ENCODE measurements around the gene C6orf52. TPM values are rescaled to one million over a fixed set of nuclear protein-coding genes. Genes with fewer than 3 reads are reported as not detected.

Gene C6orf52
- total and polyA plus RNA-seq, 9 of the 15 experiments (the other 6 are each of a cell fraction or from before 2014, with no cell fraction given), result 6.7 to 37.0 (median 11.1) TPM

DNA sequence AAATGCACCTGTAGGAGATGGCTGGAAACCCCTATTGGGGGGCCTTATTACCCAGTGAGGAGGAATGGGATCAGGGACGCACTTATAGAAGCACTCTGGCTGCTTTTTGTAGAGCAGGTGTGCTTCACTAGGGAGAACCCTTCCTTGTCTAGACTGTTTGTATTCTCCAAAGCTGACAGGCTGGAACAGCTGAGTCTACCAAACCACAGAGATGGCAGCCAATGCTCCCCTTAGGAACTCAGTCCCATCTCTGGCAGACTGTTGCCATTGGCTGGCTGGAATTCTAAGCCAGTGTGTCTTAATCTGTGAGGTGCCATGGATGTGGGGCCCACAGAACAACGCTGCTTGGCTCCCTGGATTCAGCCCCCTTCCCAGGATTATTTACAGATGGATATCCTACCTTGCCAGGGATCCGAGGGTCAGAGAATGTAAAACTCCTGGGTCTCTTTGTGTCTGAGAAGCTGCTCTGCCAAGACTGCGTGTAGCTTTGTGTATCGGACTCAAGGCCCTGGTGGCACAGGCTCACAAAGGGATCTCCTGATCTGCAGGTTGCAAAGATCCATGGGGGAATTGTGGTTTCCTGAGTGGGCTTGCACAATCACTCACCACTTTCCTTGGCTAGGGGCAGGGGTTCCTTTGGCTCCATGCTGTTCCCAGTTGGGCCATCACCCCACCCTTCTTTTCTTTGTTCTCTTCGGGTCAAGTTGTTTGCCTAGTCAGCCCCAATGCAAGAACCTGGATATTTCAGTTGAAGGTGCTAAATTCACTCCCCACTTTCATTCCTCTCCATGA is 26.1 kb downstream of the C6orf52 start:
- Histone ChIP-seq H3K36me3 (ENCODE audit: control insufficient read depth, insufficient read depth, low read length) (no peaks in the 10 kb centered on the region), H3K4me1 (replicated peaks in 1 of 2; ENCODE audit: control insufficient read depth in 2 of 2, insufficient read depth in 2 of 2, low read length in 2 of 2) (no peaks in the 10 kb centered on the region), H3K27me3 (ENCODE audit: control insufficient read depth in 2 of 2, insufficient read depth in 2 of 2, low read length in 2 of 2) (peaks cover 0 to 7% of the 10 kb centered on the region in 2 experiments; a peak in 1 of 5 replicates), H3K27ac (ENCODE audit: extremely low read depth, low read depth, low read length) (no peak overlapping the region), H3K4me2 (ENCODE audit: insufficient read depth, low read length) (no peak overlapping the region), H4K20me1 (replicated peaks; ENCODE audit: control insufficient read depth, insufficient read depth, low read length) (no peaks in the 10 kb centered on the region), H3K9me1 (ENCODE audit: control insufficient read depth, insufficient read depth, low read length) (no peaks in the 10 kb centered on the region), H2AFZ (ENCODE audit: low read depth, low read length) (no peak overlapping the region), H3K4me3 (no peak overlapping the region), H3K9ac (ENCODE audit: insufficient read depth in 1 of 2, low read depth in 2 of 2, low read length in 2 of 2) (no peak overlapping the region), H3K79me2 (ENCODE audit: control insufficient read depth, insufficient read depth, low read length) (no peaks in the 10 kb centered on the region), H3K9me3 (replicated peaks; ENCODE audit: control insufficient read depth, insufficient read depth, low read depth, low read length) (no peaks in the 10 kb centered on the region)
- WGBS (ENCODE audit: insufficient coverage, low coverage, missing lambda C conversion rate), result 23% methylated on average over 6 of the region's 6 CpGs
- FAIRE-seq (no peak), ATAC-seq (no peak), DNase-seq (ENCODE audit: extremely low read depth in 1 of 4, low spot score in 3 of 4) (no peak)
- no peak for TF ChIP-seq HDAC2 (IDR thresholded peaks at IDR 0.05)
- no peak for TF ChIP-seq TFAP4 (CRISPR knock-in tag; IDR thresholded peaks at IDR 0.05; ENCODE audit: borderline replicate concordance)
- TF ChIP-seq ZBTB17 (CRISPR knock-in tag; IDR thresholded peaks at IDR 0.05), result no peak
- TF ChIP-seq KHSRP (IDR thresholded peaks at IDR 0.05), result no peak
- no peak for TF ChIP-seq CXXC5 (CRISPR knock-in tag; IDR thresholded peaks at IDR 0.05)
- no peak for TF ChIP-seq SP1 (CRISPR knock-in tag; IDR thresholded peaks at IDR 0.05)
- no peak for TF ChIP-seq L3MBTL2 (IDR thresholded peaks at IDR 0.05)
- TF ChIP-seq RUNX1 (IDR thresholded peaks at IDR 0.05; ENCODE audit: low read depth), result no peak
- no peak for TF ChIP-seq HMBOX1 (IDR thresholded peaks at IDR 0.05)
- TF ChIP-seq PTRF (tag; IDR thresholded peaks at IDR 0.05), result no peak
- no peak for TF ChIP-seq FOS (IDR thresholded peaks at IDR 0.05; ENCODE audit: extremely low read depth, insufficient read length)
- no TSS peak for BruUV-seq (replicated peaks)
- ChIA-PET CTCF (ENCODE audit: low intra/inter-chr PET ratio) (no interaction called here), POLR2A (interaction anchor here (0.6 kb wide), 1 partner anchor 29 kb away, joined by 3 read pairs; no protein-coding TSS in a partner anchor)
- in situ Hi-C loops (cut with MboI), result no loop called here
- intact Hi-C loops (cut with micrococcal nuclease), result no loop called here
